HG03575 (cell line): ENCODE measurements around the gene MBP.
"Not testable (repeated sequence)": the region's sequence is repeated elsewhere in the genome, so short reads cannot be mapped to it uniquely, and the experiment has no call there.

Experiments used
- ATAC-seq: cut with Tn5 transposase; IDR thresholded peaks from one replicate; pipeline ENCODE4 v1.9.1; 2021; ENCODE audit not compliant: unreplicated experiment, insufficient number of reproducible peaks, low FRiP score; ENCODE audit errors: extremely low read depth

Gene MBP

DNA sequence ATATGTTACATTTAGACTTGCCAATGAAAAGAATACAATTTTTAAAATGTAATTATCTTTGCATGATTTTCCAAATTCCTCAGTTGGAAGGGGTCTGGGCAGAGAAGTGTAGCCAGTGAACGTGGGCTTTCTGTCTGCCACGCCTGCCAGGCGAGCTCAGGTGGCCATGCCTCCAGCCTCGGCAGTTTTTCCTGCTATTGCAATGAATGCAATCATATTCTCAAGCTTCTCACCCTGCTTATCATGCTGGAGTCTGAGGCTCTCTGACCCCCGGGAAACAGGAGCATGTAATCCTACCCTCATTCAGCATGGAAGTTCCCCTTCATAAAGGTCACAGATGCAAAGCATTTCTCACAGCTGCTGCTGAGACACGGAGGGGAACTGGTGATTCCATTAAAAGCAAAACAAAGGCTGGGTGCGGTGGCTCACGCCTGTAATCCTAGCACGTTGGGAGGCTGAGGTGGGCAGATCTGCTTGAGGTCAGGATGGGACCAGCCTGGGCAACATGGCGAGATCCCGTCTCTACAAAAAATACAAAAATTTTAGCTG, 154.8 kb downstream of the MBP start:
- no peak for ATAC-seq

DNA sequence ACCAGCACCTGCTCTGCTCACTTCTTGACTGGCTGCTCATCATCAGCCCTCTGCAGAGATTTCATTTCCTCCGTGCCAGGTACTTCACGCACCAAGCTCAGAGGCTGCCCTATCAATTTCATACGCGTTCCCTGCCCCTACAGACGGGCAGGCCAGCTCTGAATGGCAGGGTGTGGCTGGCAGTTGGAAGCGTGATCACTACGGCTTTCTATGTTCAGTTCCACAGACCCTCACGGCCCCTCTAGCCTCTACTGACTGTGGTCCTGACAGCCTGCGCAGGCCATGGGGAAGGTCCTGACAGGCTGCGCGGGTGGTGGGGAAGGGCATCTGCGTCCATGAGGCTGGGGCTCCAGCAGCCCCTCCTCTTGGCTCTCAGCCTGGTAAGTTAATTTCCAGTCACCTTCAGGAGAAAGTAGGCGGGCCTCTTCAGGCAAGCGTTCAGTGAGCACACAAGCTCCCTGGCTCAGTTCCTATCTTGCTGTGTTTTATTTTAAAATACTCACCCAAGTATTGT, 155.4 kb downstream of the MBP start:
- ATAC-seq: no peak

DNA sequence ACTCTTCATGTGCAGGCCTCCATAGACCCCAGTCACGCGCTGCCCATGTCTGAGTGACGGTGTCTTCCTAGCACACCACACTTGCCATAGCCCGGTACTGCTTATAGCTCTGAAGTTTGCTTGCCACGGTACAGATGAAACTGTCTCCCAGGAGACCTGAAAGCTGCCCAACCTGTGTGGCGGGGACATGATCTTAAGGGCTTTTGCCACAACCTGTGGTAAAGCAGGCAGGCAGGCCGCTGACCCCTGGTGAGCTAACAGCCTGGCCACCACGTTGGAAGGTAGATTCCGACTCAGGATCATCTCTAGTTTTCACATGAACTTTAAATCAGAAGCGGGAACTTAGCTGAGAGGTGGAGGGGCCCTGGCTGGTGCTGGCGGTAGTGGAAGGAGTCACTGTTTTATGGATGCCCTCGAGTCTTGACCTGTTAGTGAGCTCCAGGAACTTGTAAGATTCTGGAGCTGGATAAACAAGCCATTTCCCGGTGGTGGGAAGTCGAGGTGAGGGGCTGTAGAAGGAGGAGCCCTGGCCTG, 156.9 kb downstream of the MBP start:
- no peak for ATAC-seq

DNA sequence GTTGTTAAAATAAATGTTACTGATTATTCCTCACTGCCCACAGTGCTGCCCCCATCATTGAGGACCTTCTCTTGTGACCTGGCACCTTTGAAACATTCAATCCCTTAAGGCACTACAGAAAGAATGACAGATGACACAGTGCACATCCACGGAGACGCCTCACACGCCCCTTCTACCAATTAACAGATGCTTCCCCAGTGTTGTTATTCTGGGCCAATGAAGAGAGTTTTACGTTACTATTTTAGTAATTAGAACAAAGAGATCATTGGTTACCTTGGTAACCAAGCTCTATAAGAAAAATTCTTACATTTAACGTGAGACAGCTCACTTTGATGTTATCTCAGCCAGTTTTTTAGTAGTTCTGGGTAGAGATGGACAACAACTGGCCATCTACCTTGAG, 158.2 kb downstream of the MBP start:
- no peak for ATAC-seq

DNA sequence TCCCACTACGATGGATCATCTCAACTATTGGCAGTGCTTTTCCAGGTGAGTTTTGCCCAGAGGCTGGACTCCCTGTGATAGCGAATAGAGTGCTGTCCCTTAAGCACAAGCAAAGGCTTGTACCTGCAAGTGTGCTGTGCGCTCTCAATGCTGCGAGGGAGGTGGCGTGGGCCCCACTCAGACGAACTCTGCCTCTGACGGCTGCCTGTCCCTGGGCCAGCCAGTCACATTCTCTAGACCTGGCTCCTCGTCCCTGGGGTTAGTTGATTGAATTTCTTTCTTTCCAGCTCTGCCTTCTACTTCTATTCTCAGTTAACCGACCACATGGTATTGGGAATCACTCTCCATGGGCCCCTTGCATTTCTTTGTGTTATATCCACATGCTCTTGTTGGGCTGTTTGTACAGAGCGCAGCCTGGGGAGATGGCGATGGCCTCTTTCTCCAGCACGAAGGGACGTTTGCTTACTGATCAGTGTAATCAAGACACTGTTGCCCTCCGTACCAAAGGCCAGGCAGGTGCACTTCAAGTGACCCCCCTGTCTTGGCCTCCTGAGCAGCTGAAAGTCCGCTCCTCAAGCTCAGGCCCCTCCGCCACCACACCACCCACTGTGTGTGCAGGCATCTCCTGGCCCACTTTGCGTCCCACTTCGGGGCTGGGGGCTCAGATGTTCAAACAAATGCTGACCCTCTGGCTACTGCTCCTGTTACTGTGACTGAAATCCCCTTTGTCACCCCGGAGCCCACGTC, 158.9 kb downstream of the MBP start:
- no peak for ATAC-seq

DNA sequence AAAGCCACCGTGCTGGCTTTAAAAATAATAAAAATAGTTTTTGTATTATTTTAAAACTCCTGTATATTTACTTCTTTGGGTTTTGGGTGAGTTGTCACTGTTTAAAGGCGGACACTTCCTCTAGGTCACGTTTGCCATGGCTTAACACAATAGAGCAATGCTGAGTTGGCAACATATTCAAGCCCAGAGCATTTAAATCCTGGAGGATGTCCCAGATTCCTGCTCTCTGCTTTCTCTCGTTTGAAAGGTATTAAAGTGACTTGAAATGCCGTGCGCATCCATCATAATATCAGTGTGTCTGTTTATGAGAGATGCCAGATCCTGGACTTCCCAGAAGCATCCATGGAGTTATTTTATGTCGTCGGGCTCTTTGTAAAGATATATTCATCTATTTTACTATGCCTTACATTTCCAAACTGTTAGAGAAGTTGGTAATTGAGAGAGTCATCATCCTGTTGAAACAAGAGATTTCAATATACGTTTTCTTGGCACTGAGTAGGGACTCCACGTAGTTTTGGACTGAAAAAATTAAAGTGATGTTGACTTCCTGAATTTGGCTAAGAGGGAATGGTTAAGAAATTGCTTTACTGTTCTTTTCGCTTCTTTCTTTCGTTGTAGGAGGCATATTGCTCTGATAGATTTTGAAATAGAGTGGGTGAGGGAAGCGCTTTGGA, 159.6 kb downstream of the MBP start:
- ATAC-seq: no peak

DNA sequence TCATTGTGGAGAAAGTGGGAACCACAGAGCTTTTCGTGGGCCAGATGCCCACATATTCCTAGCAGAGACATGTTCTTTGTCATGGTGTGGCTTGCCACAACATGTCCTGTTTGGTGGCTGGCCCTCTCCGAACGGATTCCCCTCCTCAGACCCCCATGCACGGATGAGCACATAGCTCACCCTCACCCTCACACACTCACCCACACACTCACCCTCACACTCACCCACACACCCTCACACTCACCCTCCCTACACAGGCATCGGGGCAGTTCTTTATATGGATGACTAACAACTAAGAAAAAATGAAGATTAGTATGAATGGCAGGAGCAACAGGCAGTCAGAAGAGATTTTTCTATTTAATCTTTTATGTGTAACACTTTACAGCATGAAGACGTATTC, 160.3 kb downstream of the MBP start:
- no peak for ATAC-seq

DNA sequence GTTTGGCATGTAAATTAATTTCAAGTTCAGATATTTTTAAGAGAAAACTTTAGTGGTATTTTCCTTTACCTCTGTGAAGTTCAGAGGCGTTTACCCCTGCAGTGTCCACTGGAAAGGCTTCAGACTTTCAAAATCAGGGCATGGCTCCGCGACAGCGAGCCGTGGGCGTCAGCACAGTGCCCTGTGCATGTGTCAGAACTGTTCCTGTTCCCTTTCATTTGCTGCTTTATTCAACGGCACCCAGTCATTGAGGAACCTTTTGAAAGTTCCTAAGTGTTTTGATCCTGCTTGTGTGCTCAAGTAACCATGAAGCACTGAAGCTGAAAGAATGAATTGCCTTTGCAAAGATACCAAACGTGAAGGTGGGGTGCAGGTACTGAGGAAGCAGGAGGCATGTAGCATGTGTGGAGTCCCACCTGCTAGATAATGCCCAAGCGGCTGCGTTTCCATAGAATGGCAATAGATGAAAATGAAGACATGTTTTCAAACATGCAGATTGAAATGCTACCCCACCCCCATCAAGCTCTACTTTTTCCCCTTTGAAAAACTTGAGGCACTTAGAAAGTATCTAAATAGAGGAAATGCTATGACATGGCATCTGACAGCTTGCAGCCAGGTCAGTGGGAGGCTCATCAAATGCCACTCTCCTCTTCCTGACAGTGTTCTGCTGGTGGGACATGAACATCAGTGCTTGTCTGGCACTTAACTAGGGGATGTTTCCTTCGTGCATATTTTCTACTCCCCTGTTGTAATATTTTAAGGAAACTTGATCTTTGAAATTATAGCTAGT, 161.6 kb downstream of the MBP start:
- ATAC-seq: no peak

DNA sequence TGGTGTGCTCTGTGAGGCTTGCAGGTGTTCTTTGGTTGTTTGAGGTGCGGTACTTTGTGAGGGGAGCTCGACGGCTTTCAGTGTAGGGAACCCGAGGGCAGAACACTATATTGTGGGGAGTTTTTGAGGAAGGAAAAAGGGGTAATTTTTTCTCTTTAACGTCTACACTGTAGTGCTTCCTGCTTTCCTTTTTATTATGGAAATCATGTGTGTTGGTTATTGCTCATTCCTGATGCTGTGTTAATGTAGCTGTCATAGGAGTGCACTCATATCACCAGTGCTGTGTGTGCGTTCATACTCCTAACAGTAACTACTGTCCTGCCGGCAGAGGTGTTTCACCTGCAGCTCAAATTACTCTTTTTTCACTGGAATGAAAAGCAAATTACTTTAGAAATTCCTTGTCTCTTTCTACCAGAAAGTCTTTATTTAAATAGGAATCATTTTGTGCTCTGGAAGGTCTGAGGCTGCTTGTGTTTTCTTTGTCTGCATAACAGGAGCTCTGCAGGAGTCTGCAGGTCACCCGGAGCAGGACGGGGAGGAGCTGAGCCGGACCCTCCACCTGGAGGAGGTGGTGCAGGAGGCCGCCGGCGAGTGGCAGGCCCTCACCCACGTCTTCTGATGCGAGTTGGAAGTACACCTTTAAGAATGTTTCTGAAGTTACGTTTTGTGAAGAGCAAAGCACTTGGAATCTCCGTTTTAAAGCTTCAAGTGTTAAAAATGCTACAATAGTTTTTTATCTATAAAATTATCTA, 164.7 kb downstream of the MBP start:
- ATAC-seq: no peak

DNA sequence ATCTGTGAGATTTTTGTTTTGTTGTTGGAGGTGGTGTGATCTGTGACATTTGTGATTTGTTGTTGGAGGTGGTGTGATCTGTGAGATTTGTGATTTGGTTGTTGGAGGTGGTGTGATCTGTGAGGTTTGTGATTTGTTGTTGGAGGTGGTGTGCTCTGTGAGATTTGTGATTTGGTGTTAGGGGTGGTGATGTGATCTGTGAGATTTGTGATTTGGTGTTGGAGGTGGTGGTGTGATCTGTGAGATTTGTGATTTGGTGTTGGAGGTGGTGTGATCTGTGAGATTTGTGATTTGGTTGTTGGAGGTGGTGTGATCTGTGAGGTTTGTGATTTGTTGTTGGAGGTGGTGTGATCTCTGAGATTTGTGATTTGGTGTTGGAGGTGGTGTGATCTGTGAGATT, 165.3 kb downstream of the MBP start:
- not testable (repeated sequence) for ATAC-seq

DNA sequence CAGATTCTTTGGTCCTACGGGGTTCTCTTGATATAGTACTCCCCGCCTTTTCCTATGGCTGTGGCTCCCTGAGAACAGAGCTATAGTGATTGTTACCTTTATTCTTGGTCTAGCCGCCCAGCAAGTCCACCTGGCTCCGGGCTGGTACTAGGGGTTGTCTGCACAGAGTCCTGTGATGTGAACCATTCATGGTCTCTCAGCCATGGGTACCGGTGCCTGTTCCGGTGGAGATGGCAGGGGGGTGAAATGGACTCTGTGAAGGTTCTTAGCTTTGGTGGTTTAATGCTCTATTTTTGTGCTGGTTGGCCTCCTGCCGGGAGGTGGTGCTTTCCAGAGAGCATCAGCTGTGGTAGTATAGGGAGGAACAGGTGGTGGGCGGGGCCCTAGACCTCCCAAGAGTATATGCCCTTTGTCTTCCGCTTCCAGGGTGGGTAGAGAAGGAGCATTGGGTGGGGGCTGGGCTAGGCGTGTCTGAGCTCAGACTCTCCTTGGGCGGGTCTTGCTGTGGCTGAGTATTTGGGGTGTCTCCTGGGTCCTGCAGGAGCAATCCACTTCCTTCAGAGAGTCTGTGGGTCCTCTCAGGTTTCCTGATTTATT, 166.9 kb downstream of the MBP start:
- ATAC-seq: not testable (repeated sequence)

DNA sequence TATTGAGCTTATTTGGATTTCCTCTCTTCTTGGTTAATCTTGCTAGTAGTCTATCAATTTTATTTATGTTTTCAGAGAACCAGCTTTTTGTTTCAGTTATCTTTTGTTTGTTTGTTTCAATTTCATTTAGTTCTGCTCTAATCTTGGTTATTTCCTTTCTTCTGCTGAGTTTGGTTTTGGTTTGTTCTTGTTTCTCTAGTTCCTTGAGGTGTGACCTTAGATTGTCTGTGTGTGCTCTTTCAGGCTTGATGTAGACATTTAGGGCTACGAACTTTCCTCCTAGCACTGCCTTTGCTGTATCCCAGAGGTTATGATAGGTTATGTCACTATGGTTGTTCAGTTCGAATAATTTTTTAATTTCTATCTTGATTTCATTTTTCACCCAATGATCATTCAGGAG, 168.6 kb downstream of the MBP start:
- no peak for ATAC-seq

DNA sequence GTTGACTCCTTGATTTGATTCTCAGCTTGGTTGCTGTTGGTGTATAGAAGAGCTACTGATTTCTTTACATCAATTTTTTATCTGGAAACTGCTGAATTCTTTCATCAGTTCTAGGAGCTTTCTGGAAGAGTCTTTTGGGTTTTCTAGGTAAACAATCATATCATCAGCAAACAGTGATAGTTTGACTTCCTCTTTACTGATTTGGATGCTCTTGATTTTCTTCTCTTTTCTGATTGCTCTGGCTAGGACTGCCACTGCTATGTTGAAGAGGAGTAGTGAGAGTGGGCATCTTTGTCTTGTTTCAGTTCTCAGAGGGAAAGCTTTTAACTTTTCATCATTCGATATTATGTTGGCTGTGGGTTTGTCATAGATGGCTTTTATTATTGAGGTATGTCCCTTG, 169.7 kb downstream of the MBP start:
- no peak for ATAC-seq

DNA sequence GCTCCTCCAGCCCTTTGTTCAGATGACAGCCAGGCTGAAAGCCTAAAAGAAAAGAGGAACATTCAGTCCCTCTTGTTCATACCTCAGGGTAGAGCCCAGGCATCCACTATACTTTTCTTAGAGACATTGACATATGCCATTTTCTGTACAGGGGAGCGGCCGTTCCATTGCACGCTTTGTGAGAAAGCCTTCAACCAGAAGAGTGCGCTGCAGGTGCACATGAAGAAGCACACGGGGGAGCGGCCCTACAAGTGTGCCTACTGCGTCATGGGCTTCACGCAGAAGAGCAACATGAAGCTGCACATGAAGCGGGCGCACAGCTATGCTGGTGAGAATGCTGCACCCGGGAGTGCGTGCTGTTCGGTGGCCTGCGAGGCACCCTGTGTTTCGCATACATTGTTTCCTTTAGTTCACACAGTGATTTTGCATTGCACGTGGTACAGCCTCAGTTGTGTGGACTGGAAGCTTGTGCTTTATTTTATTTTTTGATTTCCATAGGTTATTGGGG, 172.0 kb downstream of the MBP start:
- no peak for ATAC-seq

DNA sequence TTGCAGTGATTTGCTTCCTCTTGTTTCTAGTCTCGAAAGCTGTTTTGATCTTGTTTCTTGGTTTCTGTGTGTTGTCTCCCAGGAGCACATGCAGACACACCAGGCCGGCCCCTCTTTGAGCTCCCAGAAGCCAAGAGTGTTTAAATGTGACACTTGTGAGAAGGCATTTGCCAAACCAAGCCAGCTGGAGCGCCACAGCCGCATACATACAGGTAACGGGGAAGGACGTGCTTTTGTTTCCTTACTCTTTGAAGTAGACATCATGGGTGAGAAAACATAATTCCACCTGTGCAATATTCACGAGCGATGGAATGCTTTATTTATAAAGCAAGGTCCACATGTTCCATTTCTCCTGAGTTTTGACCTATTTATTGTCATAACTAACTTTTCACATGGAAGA, 173.0 kb downstream of the MBP start:
- ATAC-seq: no peak

DNA sequence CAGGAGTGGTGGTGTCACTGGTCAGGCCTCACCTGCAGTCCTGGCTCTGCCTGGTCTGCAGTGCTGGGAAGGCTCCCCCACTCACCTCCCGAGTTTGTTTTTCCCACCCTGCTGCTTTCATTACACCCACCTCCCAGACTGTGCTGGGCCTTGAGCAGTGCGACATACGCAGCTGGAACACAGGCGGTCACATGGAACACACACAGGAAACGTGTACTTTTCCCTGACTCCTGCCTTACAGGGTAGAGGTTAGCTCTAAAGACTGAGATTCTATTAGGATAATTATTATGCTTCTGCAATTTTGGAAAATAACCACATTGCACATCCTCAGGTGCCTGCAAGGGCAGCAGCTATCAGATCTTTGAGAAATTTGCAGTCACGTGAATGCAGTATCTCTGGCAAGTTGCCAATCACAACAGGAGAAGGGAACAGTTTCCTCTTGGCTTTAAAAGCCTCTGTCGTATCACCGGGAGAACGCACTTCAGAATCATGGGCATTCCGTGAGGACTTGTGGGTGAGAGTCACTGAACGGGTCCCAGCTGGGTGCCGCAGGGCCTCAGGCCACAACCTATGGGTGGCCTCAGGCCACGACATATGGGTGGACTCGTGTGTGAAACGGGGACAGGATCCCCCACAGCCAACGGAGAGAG, 173.8 kb downstream of the MBP start:
- ATAC-seq: no peak
